SK-N-MC (cell line): Measurements from ENCODE around the gene GPR35.
"Not testable (repeated sequence)": the region's sequence is repeated elsewhere in the genome, so short reads cannot be mapped to it uniquely, and the experiment has no call there.

Experiments
- EZH2 ChIP-seq: fragments of 200-600 bp; sonication (generic); IDR thresholded peaks from one replicate; pipeline ENCODE4 v1.6.1; 2017; ENCODE audit warnings: antibody characterized with exemption
- POLR2AphosphoS5 ChIP-seq: IDR thresholded peaks from 2 replicates; pipeline ENCODE4 v1.6.1; 2012; ENCODE audit warnings: mild to moderate bottlenecking, low read depth, low read length, borderline replicate concordance

DNA sequence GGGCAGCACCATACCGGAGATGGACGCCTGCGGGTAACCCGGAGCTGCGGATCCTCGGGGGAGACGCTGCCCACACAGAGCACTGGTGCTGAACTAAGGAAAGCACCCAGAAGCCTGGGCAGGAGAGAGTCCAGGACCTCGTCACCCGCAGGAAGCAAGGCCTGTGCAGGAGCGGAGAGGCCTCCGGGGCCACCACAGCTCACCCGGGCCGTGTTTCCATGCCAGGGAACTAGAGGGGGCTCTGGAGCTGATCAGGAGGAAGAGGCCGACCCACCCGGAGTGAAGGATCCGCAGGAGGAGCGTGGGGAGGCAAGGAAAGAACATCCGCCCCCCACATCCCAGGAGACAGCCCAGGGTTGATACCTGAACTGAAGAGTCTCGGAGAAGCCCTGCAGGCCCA is 53.6 kb downstream of the GPR35 start:
- not testable (repeated sequence) for TF ChIP-seq EZH2, POLR2AphosphoS5
